Left lung (tissue), 10 donors: ENCODE data around the gene TLE3. TPM values are rescaled to one million over a fixed set of nuclear protein-coding genes. Genes with fewer than 3 reads are reported as not detected.
A peak's percentile ranks its signal among the peaks of the same experiment; 100 is the strongest.

ENCODE experiments used
- ATAC-seq: fragments of 200-7000 bp; cut with Tn5 transposase; one replicate; pipeline ENCODE4 v1.9.1; 2020; ENCODE audit warnings: moderate library complexity
- DNase-seq, 4 donors: peaks; one replicate each; pipeline ENCODE4 v3.0.0-alpha.2; 2013 to 2020
- H3K27ac ChIP-seq, 2 donors: fragments of 200-600 bp; sonication (generic) in 1 of 2; one replicate each; pipeline versions ENCODE4 v1.5.0 to v1.8.0; 2020 to 2021
- H3K27me3 ChIP-seq, 2 donors: fragments of 200-600 bp; sonication (generic) in 1 of 2; one replicate each; pipeline versions ENCODE4 v1.5.0 to v1.8.0; 2020 to 2021
- H3K36me3 ChIP-seq, 2 donors: fragments of 200-600 bp; sonication (generic) in 1 of 2; one replicate each; pipeline versions ENCODE4 v1.5.0 to v1.8.0; 2020 to 2021
- H3K4me1 ChIP-seq, 2 donors: fragments of 200-600 bp; one replicate each; pipeline ENCODE4 v1.8.0; 2021
- H3K4me3 ChIP-seq, 2 donors: fragments of 200-600 bp; sonication (generic) in 1 of 2; one replicate each; pipeline versions ENCODE4 v1.5.0 to v1.8.0; 2020 to 2021; ENCODE audit warnings: mild to moderate bottlenecking in 1 of 2
- H3K9me3 ChIP-seq, 2 donors: fragments of 200-600 bp; sonication (generic) in 1 of 2; one replicate each; pipeline versions ENCODE4 v1.5.0 to v1.8.0; 2020 to 2021
- CTCF ChIP-seq, 2 donors: fragments of 200-600 bp; sonication (generic) in 1 of 2; IDR thresholded peaks; one replicate each; pipeline versions ENCODE4 v1.5.0 to v1.8.0; 2021; ENCODE audit warnings: antibody characterized with exemption in 2 of 2
- intact Hi-C, 2 donors: fragments of 100-400 bp; cut with DNase I; formaldehyde crosslinking; loops; one replicate each; pipeline versions ENCODE4 v1.11.2 to v1.14.2; 2022
- polyA plus RNA-seq, 6 donors: library from polyadenylated mRNA; unstranded; fragments of 120-200 nt; gene quantifications; one replicate each; pipeline ENCODE4 v1.2.1, GENCODE V29; 2013; ENCODE audit not compliant: insufficient read length in 6 of 6
- total RNA-seq, 2 donors: library from RNA; stranded (reverse); fragmentation: NEBNext Ultra II Directional; extraction: Animal tissue kit (Norgen Biotek cat#: 25700); gene quantifications; one replicate each; pipeline ENCODE4 v1.2.1, GENCODE V29; 2021
- donor health status: DM: no; HTN: yes; CAD: no.
- donor health status: DM: no; HTN: no; CAD: no.

TLE3 gene
- total and polyA plus RNA-seq, 8 donors = 48.2 to 77.2 (median 62.0) TPM

GRCh38 chr15:70051948-70052633 lies 45.6 kb downstream of the TLE3 start:
- Histone ChIP-seq H3K4me1 (peaks cover 0 to 3% of the 10 kb centered on the region in 2 donors), H3K36me3 (peaks cover 0 to 100% of the 10 kb centered on the region in 2 donors), H3K27me3 (no peaks in the 10 kb centered on the region), H3K27ac (no peak overlapping the region), H3K9me3 (no peaks in the 10 kb centered on the region), H3K4me3 (no peak overlapping the region)
- intact Hi-C loops = no loop called here
- DNase-seq (no peak), ATAC-seq (no peak)
- no peak for TF ChIP-seq CTCF (IDR thresholded peaks at IDR 0.05)

GRCh38 chr15:70050970-70051369 lies 46.7 kb downstream of the TLE3 start:
- peaks cover 0 to 93% of the 10 kb centered on the region in 2 donors for H3K36me3 ChIP-seq
- ATAC-seq = no peak
- no peak overlapping the region for H3K27ac ChIP-seq
- no peak for DNase-seq
- no peak overlapping the region for H3K4me3 ChIP-seq
- intact Hi-C loops = no loop called here
- no peaks in the 10 kb centered on the region for H3K9me3 ChIP-seq
- TF ChIP-seq CTCF (IDR thresholded peaks at IDR 0.05) = no peak
- no peaks in the 10 kb centered on the region for H3K27me3 ChIP-seq
- peaks cover 0 to 3% of the 10 kb centered on the region in 2 donors for H3K4me1 ChIP-seq

DNA sequence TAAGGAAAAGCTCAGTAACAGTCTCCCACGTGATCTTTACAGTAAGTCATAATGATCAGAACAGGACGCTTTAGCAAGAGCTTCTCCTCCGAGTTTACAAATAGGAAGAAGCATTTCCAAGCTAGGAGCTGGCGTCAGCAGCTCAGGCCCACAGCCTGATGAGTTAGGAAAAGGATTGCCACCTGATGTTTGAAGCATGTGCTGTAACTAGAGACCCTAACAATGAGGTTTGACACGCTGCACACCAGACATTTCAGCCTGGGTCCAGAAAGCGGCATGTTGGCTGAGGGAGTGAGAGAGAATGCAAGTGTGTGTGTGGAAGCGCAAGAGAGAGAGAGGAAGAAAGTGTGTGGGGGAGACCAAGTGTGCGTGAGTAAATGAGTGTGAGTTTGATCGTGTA lies 47.3 kb downstream of the TLE3 start:
- H3K36me3 ChIP-seq = peaks cover 0 to 88% of the 10 kb centered on the region in 2 donors
- TF ChIP-seq CTCF (IDR thresholded peaks at IDR 0.05) = no peak
- ATAC-seq = no peak
- intact Hi-C loops = no loop called here
- no peaks in the 10 kb centered on the region for H3K9me3 ChIP-seq
- no peaks in the 10 kb centered on the region for H3K27me3 ChIP-seq
- no peak overlapping the region for H3K27ac ChIP-seq
- H3K4me1 ChIP-seq = peaks cover 0 to 3% of the 10 kb centered on the region in 2 donors
- DNase-seq = no peak
- H3K4me3 ChIP-seq = no peak overlapping the region

GRCh38 chr15:70049701-70050301 lies 47.9 kb downstream of the TLE3 start:
- Histone ChIP-seq H3K36me3 (peaks cover 0 to 82% of the 10 kb centered on the region in 2 donors), H3K4me1 (peaks cover 0 to 3% of the 10 kb centered on the region in 2 donors), H3K4me3 (no peak overlapping the region), H3K27ac (no peak overlapping the region), H3K27me3 (no peaks in the 10 kb centered on the region), H3K9me3 (no peaks in the 10 kb centered on the region)
- DNase-seq (peak in 2 of 4 donors; percentile 18 to 75), ATAC-seq (no peak)
- no peak for TF ChIP-seq CTCF (IDR thresholded peaks at IDR 0.05)
- intact Hi-C loops = no loop called here
